ENCODE results near the gene TNN. TPM values are rescaled to one million over a fixed set of nuclear protein-coding genes. Genes with fewer than 3 reads are reported as not detected.
"Not testable (repeated sequence)": the region's sequence is repeated elsewhere in the genome, so short reads cannot be mapped to it uniquely, and the experiment has no call there.

TNN gene
- total RNA-seq, 6 experiments from 2014 or later: 0.18 to 0.67 (median 0.41) TPM

DNA sequence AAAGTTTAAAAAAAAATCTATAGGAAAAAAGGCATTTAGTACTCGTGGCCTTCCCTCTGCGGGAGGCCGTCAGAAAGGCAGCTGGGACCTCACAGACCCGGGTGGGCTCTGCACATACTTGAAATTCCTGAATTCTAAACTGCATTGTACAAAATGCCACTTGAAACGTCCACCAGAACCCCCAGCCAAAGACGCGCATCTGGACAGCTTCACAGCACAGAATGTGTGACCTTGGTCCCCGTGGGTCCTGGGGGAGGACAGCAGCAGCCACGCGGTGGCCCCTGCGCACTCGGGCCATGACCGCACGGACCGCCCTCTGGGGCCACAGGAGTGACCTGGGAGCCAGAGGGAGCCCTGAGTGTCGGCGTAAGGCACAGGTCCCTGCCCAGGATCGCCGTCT is 23.8 kb upstream of the TNN start:
- ATAC-seq: peak in 2 of 4 donors; percentile 32 to 37
- 41% methylated on average over 6 of the region's 19 CpGs for WGBS (ENCODE audit: insufficient coverage, low coverage, low lambda C conversion rate, missing lambda C conversion rate)

DNA sequence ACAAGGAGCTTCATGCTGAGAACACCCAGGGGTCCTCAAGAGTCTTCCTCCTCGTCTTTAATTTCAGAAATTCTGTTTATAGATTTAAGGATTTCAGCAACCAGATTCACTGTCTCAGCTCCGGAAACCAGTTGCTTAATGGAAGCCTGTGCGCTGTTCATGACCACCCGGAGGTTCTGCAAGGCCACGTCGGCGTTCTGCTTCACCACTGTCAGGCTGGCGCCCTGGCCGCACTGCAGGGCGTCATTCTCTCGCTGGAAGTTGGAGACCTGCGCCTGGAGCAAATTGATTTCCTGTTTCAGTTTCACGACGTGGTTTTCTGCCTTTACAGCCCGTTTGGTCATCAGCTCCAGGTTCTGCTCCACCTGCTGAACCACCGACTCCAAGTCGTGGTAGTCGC is 23.0 kb upstream of the TNN start:
- H3K36me3 ChIP-seq; DNase-seq; ATAC-seq; intact Hi-C loops (cut with DNase I); H3K4me1 ChIP-seq; H3K27ac ChIP-seq; H3K9me3 ChIP-seq; H3K27me3 ChIP-seq; H3K4me3 ChIP-seq: not testable (repeated sequence)
- 81% methylated on average over 15 of the region's 18 CpGs for WGBS (ENCODE audit: insufficient coverage, low coverage, low lambda C conversion rate, missing lambda C conversion rate)

More for the DNA sequence above, 23.8 kb upstream of the TNN start:
- no peak for TF ChIP-seq POLR2A (IDR thresholded peaks at IDR 0.05)
- TF ChIP-seq, protein P1, sequence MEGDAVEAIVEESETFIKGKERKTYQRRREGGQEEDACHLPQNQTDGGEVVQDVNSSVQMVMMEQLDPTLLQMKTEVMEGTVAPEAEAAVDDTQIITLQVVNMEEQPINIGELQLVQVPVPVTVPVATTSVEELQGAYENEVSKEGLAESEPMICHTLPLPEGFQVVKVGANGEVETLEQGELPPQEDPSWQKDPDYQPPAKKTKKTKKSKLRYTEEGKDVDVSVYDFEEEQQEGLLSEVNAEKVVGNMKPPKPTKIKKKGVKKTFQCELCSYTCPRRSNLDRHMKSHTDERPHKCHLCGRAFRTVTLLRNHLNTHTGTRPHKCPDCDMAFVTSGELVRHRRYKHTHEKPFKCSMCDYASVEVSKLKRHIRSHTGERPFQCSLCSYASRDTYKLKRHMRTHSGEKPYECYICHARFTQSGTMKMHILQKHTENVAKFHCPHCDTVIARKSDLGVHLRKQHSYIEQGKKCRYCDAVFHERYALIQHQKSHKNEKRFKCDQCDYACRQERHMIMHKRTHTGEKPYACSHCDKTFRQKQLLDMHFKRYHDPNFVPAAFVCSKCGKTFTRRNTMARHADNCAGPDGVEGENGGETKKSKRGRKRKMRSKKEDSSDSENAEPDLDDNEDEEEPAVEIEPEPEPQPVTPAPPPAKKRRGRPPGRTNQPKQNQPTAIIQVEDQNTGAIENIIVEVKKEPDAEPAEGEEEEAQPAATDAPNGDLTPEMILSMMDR (IDR thresholded peaks at IDR 0.05): no peak
- no peaks in the 10 kb centered on the region for H3K36me3 ChIP-seq
- DNase-seq: no peak
- H3K4me1 ChIP-seq: no peaks in the 10 kb centered on the region
- H3K27me3 ChIP-seq: no peaks in the 10 kb centered on the region
- no peaks in the 10 kb centered on the region for H3K9me3 ChIP-seq
- intact Hi-C loops (cut with DNase I): no loop called here
- H3K27ac ChIP-seq: no peak overlapping the region
- no peak overlapping the region for H3K4me3 ChIP-seq

DNA sequence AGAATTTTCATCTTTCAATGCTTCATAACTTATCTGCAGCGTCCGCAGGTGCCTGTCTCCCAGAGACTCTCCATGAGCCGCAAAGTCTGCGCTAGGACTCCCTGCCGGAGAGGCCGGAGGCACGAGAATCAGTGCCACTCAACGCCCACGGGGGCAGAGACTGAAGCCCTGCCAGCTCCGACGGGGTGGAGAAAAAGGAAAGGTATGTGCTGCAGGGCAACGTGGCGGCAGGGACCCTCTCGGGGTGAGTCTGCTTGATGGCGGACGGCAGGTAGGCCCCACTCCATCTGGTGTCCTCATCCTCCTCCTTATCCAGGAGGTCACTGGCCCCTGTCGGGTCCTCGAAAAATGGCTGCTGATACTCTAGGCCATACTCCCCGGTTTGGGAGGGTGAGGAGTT is 22.5 kb upstream of the TNN start:
- no peaks in the 10 kb centered on the region for H3K36me3 ChIP-seq
- H3K27ac ChIP-seq: no peak overlapping the region
- no peak overlapping the region for H3K4me3 ChIP-seq
- no peaks in the 10 kb centered on the region for H3K9me3 ChIP-seq
- DNase-seq (no peak), ATAC-seq (no peak)
- intact Hi-C loops (cut with DNase I): no loop called here
- H3K27me3 ChIP-seq: no peaks in the 10 kb centered on the region
- 91% methylated on average over 10 of the region's 19 CpGs for WGBS (ENCODE audit: insufficient coverage, low coverage, low lambda C conversion rate, missing lambda C conversion rate)
- TF ChIP-seq, protein P1 (IDR thresholded peaks at IDR 0.05): no peak
- no peak for TF ChIP-seq POLR2A (IDR thresholded peaks at IDR 0.05)
- H3K4me1 ChIP-seq: no peaks in the 10 kb centered on the region

DNA sequence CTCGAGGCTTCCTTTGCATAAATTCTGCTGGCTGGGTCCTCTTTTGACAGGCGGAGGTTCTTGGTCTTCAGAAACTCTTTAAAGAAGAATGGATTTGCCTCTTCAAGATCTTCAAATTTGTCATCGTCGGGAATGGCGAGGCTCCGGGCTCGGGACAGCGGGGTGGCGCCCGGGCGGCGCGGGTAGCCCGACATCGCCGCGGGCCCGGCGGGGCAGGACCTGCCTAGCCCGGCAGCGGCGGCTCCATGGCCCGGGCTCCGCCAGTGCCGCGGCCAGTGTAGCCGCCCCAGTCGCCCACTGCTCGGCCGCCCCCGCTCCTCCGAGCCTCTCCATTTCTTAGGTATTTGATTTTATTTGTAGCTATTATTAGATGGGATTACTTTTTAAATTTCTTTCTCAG is 22.1 kb upstream of the TNN start:
- WGBS (ENCODE audit: insufficient coverage, low coverage, low lambda C conversion rate, missing lambda C conversion rate): 92% methylated on average over 8 of the region's 32 CpGs
- H3K4me3 ChIP-seq: no peak overlapping the region
- ATAC-seq (peak in 1 of 4 donors; percentile 25), DNase-seq (no peak)
- no peaks in the 10 kb centered on the region for H3K27me3 ChIP-seq
- H3K9me3 ChIP-seq: no peaks in the 10 kb centered on the region
- no peak for TF ChIP-seq POLR2A (IDR thresholded peaks at IDR 0.05)
- TF ChIP-seq, protein P1 (IDR thresholded peaks at IDR 0.05): no peak
- no peaks in the 10 kb centered on the region for H3K4me1 ChIP-seq
- no peaks in the 10 kb centered on the region for H3K36me3 ChIP-seq
- intact Hi-C loops (cut with DNase I): no loop called here
- no peak overlapping the region for H3K27ac ChIP-seq

DNA sequence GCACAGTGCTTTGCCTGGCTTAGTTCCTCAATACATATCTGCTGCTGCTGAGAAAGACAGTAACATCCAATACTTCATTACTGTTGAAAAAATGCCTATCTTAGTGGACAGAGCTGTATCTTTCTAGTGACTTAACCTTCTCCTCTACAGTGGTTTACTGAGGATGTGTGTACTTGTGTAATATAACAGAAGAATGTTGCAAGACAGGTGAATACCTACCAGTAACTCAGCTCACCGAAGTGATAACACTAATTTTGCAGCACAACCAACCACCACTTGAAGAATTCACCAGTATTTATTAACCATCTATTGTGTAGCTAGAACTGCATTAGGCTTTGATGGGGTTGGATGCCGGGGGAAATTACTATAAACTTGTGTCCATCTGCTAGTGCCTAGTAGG is 16.6 kb upstream of the TNN start:
- Histone ChIP-seq H3K36me3 (no peaks in the 10 kb centered on the region), H3K4me1 (no peaks in the 10 kb centered on the region), H3K4me3 (no peak overlapping the region), H3K27ac (no peak overlapping the region), H3K27me3 (no peaks in the 10 kb centered on the region), H3K9me3 (no peaks in the 10 kb centered on the region)
- peak in 1 of 4 donors; percentile 24 for ATAC-seq
- intact Hi-C loops (cut with DNase I): no loop called here
- no peak for DNase-seq
- WGBS (ENCODE audit: insufficient coverage, low coverage, low lambda C conversion rate, missing lambda C conversion rate): 64% methylated on average over 2 of the region's 2 CpGs
- TF ChIP-seq POLR2A (IDR thresholded peaks at IDR 0.05): no peak
- TF ChIP-seq, protein P1 (IDR thresholded peaks at IDR 0.05): no peak
